Fibroblast of pulmonary artery (primary cell): ENCODE data around the gene SH3RF2.

Experiments
- DNase-seq: peaks from one replicate; pipeline ENCODE4 v3.0.0-alpha.2; 2010; ENCODE audit warnings: low read depth
- H3K4me3 ChIP-seq: replicated peaks from 2 replicates; pipeline ENCODE4 v1.5.1; 2011; ENCODE audit warnings: low read depth, mild to moderate bottlenecking, control low read depth, low read length, moderate library complexity
- TF ChIP-seq, protein P1 (sequence below): IDR thresholded peaks from 2 replicates; pipeline ENCODE4 v1.5.1; 2011; ENCODE audit warnings: mild to moderate bottlenecking, control low read depth, low read length, inconsistent platforms; ENCODE audit errors: missing control alignments

Gene SH3RF2

DNA sequence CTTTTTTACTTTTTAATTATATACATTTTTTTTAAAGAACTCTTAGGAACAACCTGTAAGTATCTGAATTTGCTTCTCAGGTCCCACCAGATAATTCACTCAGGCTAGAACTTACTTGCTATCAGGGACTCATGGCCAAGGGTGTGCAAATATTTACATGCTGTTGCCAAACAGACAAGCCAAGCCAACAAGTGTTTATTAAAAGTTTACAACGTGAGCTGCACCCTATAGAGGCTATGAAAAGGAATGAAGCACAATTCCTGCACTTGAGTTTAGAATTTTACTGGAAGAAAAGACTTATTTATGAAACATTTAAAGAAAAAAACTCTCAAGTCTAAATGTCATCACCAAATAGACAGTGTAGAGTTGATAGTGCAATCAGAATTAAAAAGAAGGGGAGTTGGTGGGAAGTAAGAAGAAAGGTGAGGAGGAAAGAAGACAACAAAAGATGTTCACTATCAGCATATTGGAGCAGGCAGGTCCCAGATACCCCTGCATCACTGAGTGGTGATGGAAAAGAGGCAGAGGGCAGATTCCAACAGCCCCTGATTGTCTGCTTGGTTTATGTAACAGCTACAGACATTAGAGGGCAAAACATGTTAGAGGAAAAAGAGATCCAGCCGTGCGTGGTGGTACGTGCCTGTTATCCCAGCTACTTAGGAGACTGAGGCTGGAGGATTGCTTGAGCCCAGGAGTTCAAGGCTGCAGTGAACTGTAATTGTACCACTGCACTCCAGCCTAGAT is 32.8 kb downstream of the SH3RF2 start:
- no peak for DNase-seq
- TF ChIP-seq, protein P1, sequence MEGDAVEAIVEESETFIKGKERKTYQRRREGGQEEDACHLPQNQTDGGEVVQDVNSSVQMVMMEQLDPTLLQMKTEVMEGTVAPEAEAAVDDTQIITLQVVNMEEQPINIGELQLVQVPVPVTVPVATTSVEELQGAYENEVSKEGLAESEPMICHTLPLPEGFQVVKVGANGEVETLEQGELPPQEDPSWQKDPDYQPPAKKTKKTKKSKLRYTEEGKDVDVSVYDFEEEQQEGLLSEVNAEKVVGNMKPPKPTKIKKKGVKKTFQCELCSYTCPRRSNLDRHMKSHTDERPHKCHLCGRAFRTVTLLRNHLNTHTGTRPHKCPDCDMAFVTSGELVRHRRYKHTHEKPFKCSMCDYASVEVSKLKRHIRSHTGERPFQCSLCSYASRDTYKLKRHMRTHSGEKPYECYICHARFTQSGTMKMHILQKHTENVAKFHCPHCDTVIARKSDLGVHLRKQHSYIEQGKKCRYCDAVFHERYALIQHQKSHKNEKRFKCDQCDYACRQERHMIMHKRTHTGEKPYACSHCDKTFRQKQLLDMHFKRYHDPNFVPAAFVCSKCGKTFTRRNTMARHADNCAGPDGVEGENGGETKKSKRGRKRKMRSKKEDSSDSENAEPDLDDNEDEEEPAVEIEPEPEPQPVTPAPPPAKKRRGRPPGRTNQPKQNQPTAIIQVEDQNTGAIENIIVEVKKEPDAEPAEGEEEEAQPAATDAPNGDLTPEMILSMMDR, result no peak
- no peak overlapping the region for H3K4me3 ChIP-seq

- TF ChIP-seq, protein P1, result no peak
- no peak overlapping the region for H3K4me3 ChIP-seq
- no peak for DNase-seq
These were observed 33.3 kb downstream of the SH3RF2 start for GRCh38 chr5:145969714-145970092.

GRCh38 chr5:145971108-145971507 is 34.7 kb downstream of the SH3RF2 start:
- TF ChIP-seq, protein P1, result no peak
- no peak overlapping the region for H3K4me3 ChIP-seq
- no peak for DNase-seq

DNA sequence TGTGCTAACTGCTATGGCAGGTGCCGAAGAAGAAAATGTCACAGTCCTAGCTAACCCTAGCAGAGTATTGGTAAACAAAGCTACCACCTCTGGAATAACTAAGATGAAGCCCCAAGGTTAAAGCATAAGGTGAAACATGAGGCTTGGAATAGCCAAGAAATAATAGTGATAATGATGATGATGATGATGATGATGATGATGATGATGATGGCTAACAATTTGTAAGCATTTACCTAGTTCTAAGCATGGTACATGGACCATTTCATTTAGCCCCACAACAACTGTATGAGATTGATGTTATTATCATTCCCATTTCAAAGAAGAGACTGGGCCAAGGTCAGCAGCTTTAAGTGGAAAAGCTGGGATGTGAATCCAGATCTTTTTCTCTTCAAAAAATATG is 35.3 kb downstream of the SH3RF2 start:
- TF ChIP-seq, protein P1, result no peak
- no peak for DNase-seq
- no peak overlapping the region for H3K4me3 ChIP-seq

DNA sequence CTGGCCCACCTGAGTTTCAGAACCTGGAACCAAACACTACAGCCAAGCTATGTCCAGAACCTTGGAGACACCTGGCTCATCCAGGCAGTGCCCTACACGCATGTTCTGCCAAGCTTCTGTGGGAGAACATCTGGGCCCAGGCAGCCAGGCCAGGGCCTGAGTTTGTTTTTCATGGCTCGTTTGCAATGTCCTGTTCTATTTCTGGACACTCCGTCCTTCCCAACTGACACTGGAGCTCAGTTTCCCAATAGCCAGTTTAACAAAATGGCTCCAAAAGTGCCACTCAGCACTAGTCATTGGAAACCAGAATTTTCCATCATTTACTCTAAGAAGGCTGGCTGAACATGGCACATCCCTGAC is 38.6 kb downstream of the SH3RF2 start:
- DNase-seq, result no peak
- TF ChIP-seq, protein P1, result no peak

GRCh38 chr5:145975361-145976066 is 39.1 kb downstream of the SH3RF2 start:
- no peak overlapping the region for H3K4me3 ChIP-seq
- TF ChIP-seq, protein P1, result no peak
- peak; percentile 89 for DNase-seq

More for the DNA sequence above, 38.6 kb downstream of the SH3RF2 start:
- no peak overlapping the region for H3K4me3 ChIP-seq
